Osteoblast (primary cell): ENCODE results near the gene CEP57. TPM values are rescaled to one million over a fixed set of nuclear protein-coding genes. Genes with fewer than 3 reads are reported as not detected.

Experiments
- DNase-seq: peaks from one replicate; pipeline ENCODE4 v3.0.0; 2011; ENCODE audit warnings: low spot score, mixed read lengths; ENCODE audit not compliant: insufficient read length; ENCODE audit errors: missing footprints
- H2AFZ ChIP-seq: 2 replicates; pipeline ENCODE4 v1.6.0; 2011; ENCODE audit warnings: mild to moderate bottlenecking, low read length
- H3K27ac ChIP-seq: 2 replicates; pipeline ENCODE4 v1.5.1; 2011; ENCODE audit warnings: mild to moderate bottlenecking, low read depth, low read length, moderate library complexity
- H3K27me3 ChIP-seq: 2 replicates; pipeline ENCODE4 v1.6.0; 2012; ENCODE audit warnings: mild to moderate bottlenecking, control low read depth, inconsistent platforms, low read length, moderate library complexity; ENCODE audit not compliant: insufficient read depth
- H3K36me3 ChIP-seq: 2 replicates; pipeline ENCODE4 v1.5.1; 2011; ENCODE audit warnings: mild to moderate bottlenecking, low read length, control low read depth, moderate library complexity; ENCODE audit not compliant: insufficient read depth
- H3K4me1 ChIP-seq: 2 replicates; pipeline ENCODE4 v1.5.1; 2011; ENCODE audit warnings: mild to moderate bottlenecking, low read length, control low read depth, moderate library complexity; ENCODE audit not compliant: insufficient read depth
- H3K4me2 ChIP-seq: 2 replicates; pipeline ENCODE4 v1.6.0; 2011; ENCODE audit warnings: mild to moderate bottlenecking, low read length; ENCODE audit not compliant: insufficient read depth
- H3K4me3 ChIP-seq: fragments of 200-600 bp; sonication (generic); 3 replicates; pipeline ENCODE4 v1.5.1; 2012; ENCODE audit warnings: mild to moderate bottlenecking, low read length, inconsistent platforms; ENCODE audit not compliant: insufficient read depth
- H3K79me2 ChIP-seq: 2 replicates; pipeline ENCODE4 v1.6.0; 2012; ENCODE audit warnings: mild to moderate bottlenecking, low read length, control low read depth, inconsistent platforms; ENCODE audit not compliant: insufficient read depth
- H3K9me3 ChIP-seq: 2 replicates; pipeline ENCODE4 v1.5.1; 2011; ENCODE audit warnings: low read depth, low read length, control low read depth
- H4K20me1 ChIP-seq: 2 replicates; pipeline ENCODE4 v1.6.0; 2012; ENCODE audit warnings: mild to moderate bottlenecking, low read length, control low read depth; ENCODE audit not compliant: insufficient read depth
- total RNA-seq: library from RNA; depleted of rRNA; stranded (reverse); fragments of >200 nt; gene quantifications from 2 replicates; pipeline ENCODE4 v1.2.3, GENCODE V29; 2012
- TF ChIP-seq, protein P1 (sequence below): IDR thresholded peaks from 2 replicates; pipeline ENCODE4 v1.5.1; 2011; ENCODE audit warnings: mild to moderate bottlenecking, low read depth, low read length, moderate library complexity; ENCODE audit errors: extremely low read depth

CEP57 gene
- total RNA-seq, 1 donor = 42.7 TPM

DNA sequence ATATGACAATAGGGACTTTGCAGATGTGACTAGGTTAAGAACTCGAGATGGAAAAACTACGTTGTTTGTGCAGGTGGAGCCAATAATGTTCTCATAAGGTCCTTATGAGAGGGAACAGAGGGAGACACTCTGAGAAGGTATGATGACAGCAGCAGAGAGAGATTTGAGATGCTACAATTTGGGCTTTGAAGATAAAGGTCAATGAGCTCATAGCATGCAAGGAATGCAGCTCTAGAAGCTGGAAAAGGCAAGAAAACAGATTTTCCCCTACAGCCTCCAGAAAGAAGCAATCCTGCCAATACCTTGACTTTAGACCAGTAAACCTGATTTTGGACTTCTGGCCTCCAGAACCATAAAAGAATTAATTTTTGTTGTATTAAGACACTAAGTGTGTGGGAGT lies 21.8 kb upstream of the CEP57 start:
- no peak overlapping the region for H3K4me3 ChIP-seq
- H3K79me2 ChIP-seq = no peaks in the 10 kb centered on the region
- H3K27ac ChIP-seq = no peak overlapping the region
- no peaks in the 10 kb centered on the region for H3K9me3 ChIP-seq
- no peak overlapping the region for H3K4me2 ChIP-seq
- TF ChIP-seq, protein P1, sequence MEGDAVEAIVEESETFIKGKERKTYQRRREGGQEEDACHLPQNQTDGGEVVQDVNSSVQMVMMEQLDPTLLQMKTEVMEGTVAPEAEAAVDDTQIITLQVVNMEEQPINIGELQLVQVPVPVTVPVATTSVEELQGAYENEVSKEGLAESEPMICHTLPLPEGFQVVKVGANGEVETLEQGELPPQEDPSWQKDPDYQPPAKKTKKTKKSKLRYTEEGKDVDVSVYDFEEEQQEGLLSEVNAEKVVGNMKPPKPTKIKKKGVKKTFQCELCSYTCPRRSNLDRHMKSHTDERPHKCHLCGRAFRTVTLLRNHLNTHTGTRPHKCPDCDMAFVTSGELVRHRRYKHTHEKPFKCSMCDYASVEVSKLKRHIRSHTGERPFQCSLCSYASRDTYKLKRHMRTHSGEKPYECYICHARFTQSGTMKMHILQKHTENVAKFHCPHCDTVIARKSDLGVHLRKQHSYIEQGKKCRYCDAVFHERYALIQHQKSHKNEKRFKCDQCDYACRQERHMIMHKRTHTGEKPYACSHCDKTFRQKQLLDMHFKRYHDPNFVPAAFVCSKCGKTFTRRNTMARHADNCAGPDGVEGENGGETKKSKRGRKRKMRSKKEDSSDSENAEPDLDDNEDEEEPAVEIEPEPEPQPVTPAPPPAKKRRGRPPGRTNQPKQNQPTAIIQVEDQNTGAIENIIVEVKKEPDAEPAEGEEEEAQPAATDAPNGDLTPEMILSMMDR = no peak
- H2AFZ ChIP-seq = no peak overlapping the region
- no peaks in the 10 kb centered on the region for H3K27me3 ChIP-seq
- no peaks in the 10 kb centered on the region for H4K20me1 ChIP-seq
- peaks cover 3% of the 10 kb centered on the region for H3K36me3 ChIP-seq
- peaks cover 9% of the 10 kb centered on the region for H3K4me1 ChIP-seq
- DNase-seq = no peak

DNA sequence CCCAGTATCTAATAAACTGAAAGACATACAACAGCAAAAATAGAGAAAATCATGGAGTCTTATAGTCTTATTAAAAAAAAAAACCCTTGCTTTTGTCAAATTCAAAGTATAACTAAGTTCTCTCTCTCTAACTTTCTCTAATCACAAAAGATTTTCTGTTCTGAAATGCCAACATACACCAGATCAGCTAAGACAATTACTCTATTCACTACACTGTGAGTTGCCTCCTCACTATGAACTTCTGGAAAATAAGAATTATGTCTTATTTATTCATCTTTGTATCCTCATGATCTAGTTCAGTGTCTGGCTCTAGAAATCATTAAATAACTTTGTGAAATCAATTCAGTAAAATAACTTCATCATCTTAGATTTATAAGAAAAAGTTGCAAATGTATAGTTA lies 13.4 kb upstream of the CEP57 start:
- no peaks in the 10 kb centered on the region for H3K27me3 ChIP-seq
- no peak overlapping the region for H3K4me3 ChIP-seq
- no peak overlapping the region for H3K27ac ChIP-seq
- no peak overlapping the region for H2AFZ ChIP-seq
- DNase-seq = no peak
- no peaks in the 10 kb centered on the region for H3K9me3 ChIP-seq
- no peaks in the 10 kb centered on the region for H4K20me1 ChIP-seq
- peaks cover 65% of the 10 kb centered on the region for H3K36me3 ChIP-seq
- no peak overlapping the region for H3K4me2 ChIP-seq
- TF ChIP-seq, protein P1 = no peak
- H3K4me1 ChIP-seq = no peaks in the 10 kb centered on the region
- H3K79me2 ChIP-seq = no peaks in the 10 kb centered on the region

- TF ChIP-seq, protein P1 = no peak
- Histone ChIP-seq H3K4me2 (no peak overlapping the region), H3K9me3 (no peaks in the 10 kb centered on the region), H3K27me3 (no peaks in the 10 kb centered on the region), H3K27ac (no peak overlapping the region), H2AFZ (no peak overlapping the region), H3K4me3 (no peak overlapping the region), H3K79me2 (no peaks in the 10 kb centered on the region), H4K20me1 (no peaks in the 10 kb centered on the region), H3K4me1 (no peaks in the 10 kb centered on the region), H3K36me3 (peaks cover 77% of the 10 kb centered on the region)
- DNase-seq = no peak
Measured at GRCh38 chr11:95778699-95779098, 11.6 kb upstream of the CEP57 start.

GRCh38 chr11:95780544-95780943 lies 9.8 kb upstream of the CEP57 start:
- TF ChIP-seq, protein P1 = no peak

More at GRCh38 chr11:95780544-95780943, 9.8 kb upstream of the CEP57 start:
- Histone ChIP-seq H3K27me3 (no peaks in the 10 kb centered on the region), H3K79me2 (peaks cover 3% of the 10 kb centered on the region), H3K9me3 (no peaks in the 10 kb centered on the region), H3K36me3 (peaks cover 67% of the 10 kb centered on the region), H3K4me2 (no peak overlapping the region), H3K4me1 (no peaks in the 10 kb centered on the region), H3K4me3 (no peak overlapping the region), H2AFZ (no peak overlapping the region), H4K20me1 (no peaks in the 10 kb centered on the region), H3K27ac (no peak overlapping the region)
- DNase-seq = no peak
